OCI-LY3 (cell line): ENCODE results near the gene CUX1.

Source experiments
- EZH2phosphoT487 ChIP-seq: fragments of 200-600 bp; shearing (Covaris generic); IDR thresholded peaks from 2 replicates; pipeline ENCODE4 v1.6.1; 2018; ENCODE audit warnings: antibody characterized with exemption, mixed run types, low read depth
- TF ChIP-seq, protein P1 (sequence below): fragments of 200-600, 300-600 bp; sonication (generic); IDR thresholded peaks from 2 replicates; pipeline ENCODE4 v1.5.1; 2014; ENCODE audit warnings: antibody characterized with exemption, low read length, low read depth

GRCh38 chr7:102289057-102289456 is 471.6 kb downstream of the CUX1 start:
- TF ChIP-seq, protein P1, sequence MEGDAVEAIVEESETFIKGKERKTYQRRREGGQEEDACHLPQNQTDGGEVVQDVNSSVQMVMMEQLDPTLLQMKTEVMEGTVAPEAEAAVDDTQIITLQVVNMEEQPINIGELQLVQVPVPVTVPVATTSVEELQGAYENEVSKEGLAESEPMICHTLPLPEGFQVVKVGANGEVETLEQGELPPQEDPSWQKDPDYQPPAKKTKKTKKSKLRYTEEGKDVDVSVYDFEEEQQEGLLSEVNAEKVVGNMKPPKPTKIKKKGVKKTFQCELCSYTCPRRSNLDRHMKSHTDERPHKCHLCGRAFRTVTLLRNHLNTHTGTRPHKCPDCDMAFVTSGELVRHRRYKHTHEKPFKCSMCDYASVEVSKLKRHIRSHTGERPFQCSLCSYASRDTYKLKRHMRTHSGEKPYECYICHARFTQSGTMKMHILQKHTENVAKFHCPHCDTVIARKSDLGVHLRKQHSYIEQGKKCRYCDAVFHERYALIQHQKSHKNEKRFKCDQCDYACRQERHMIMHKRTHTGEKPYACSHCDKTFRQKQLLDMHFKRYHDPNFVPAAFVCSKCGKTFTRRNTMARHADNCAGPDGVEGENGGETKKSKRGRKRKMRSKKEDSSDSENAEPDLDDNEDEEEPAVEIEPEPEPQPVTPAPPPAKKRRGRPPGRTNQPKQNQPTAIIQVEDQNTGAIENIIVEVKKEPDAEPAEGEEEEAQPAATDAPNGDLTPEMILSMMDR: no peak
- TF ChIP-seq EZH2phosphoT487: no peak
